H1 (cell line): ENCODE data around the gene MID1. TPM values are rescaled to one million over a fixed set of nuclear protein-coding genes. Genes with fewer than 3 reads are reported as not detected.

ENCODE experiments used
- CTCF ChIA-PET: fragments of 300-600 bp; sonication (Branson Sonifier 250); formaldehyde crosslinking; loops from one replicate; lab custom pipeline; 2021; ENCODE audit not compliant: partially characterized antibody; lab: Charles Lee
- POLR2A ChIA-PET: fragments of 300-600 bp; sonication (Branson Sonifier 250); formaldehyde crosslinking; loops from one replicate; lab custom pipeline; 2021; ENCODE audit warnings: inconsistent platforms; ENCODE audit not compliant: partially characterized antibody; lab: Charles Lee
- DNase-seq, 2 experiments: peaks; one replicate each; pipeline versions ENCODE4 v3.0.0 to v3.0.0-alpha.2; 2010 to 2022; ENCODE audit warnings: low spot score in 2 of 2, low read depth in 1 of 2, mixed read lengths in 1 of 2
- FAIRE-seq: peaks from 2 replicates; lab custom pipeline; 2011; peaks lifted over from hg19 to GRCh38; lab: Jason Lieb, UNC
- H2AFZ ChIP-seq: 2 replicates; pipeline ENCODE4 v1.8.1; 2012; ENCODE audit warnings: low read length, inconsistent platforms
- H2AK5ac ChIP-seq: 2 replicates; pipeline ENCODE4 v1.6.1; 2013; ENCODE audit warnings: low read depth, low read length
- H2BK120ac ChIP-seq: replicated peaks from 2 replicates; pipeline ENCODE3; 2013; ENCODE audit warnings: low read depth, low read length, inconsistent platforms
- H2BK12ac ChIP-seq: 2 replicates; pipeline ENCODE4 v1.6.1; 2013; ENCODE audit warnings: low read depth, low read length
- H2BK15ac ChIP-seq: 2 replicates; pipeline ENCODE4 v1.6.1; 2013; ENCODE audit warnings: low read length
- H2BK20ac ChIP-seq: 2 replicates; pipeline ENCODE4 v1.6.1; 2013; ENCODE audit warnings: low read length
- H2BK5ac ChIP-seq: 2 replicates; pipeline ENCODE4 v1.6.1; 2013; ENCODE audit warnings: low read depth, low read length
- H3K14ac ChIP-seq: 2 replicates; pipeline ENCODE4 v1.6.1; 2013; ENCODE audit warnings: inconsistent platforms; ENCODE audit not compliant: insufficient read length
- H3K18ac ChIP-seq: 2 replicates; pipeline ENCODE4 v1.6.1; 2013; ENCODE audit warnings: low read length; ENCODE audit errors: extremely low read depth
- H3K23ac ChIP-seq: 2 replicates; pipeline ENCODE4 v1.6.1; 2013; ENCODE audit warnings: inconsistent platforms; ENCODE audit not compliant: insufficient read length
- H3K23me2 ChIP-seq: 2 replicates; pipeline ENCODE4 v1.6.1; 2013; ENCODE audit warnings: low read depth, low read length
- H3K27ac ChIP-seq: 2 replicates; pipeline ENCODE4 v1.6.1; 2011; ENCODE audit warnings: low read depth, low read length, inconsistent platforms
- H3K27me3 ChIP-seq, 4 experiments: replicated peaks in 1 of 4; 1 replicate in 1 of 4; 2 replicates in 3 of 4; pipeline versions ENCODE4 v1.6.1 to v1.8.1; 2011 to 2013; ENCODE audit warnings: low read length in 3 of 4, mild to moderate bottlenecking in 3 of 4, inconsistent platforms in 2 of 4, mixed read lengths in 2 of 4, moderate library complexity in 1 of 4; ENCODE audit not compliant: control insufficient read depth in 3 of 4, insufficient read depth in 3 of 4; ENCODE audit errors: extremely low read depth in 1 of 4
- H3K36me3 ChIP-seq, 4 experiments: 2 replicates each; pipeline versions ENCODE4 v1.6.1 to v1.8.1; 2011 to 2013; ENCODE audit warnings: mild to moderate bottlenecking in 4 of 4, low read length in 3 of 4, moderate library complexity in 2 of 4, control low read depth in 1 of 4, inconsistent platforms in 1 of 4; ENCODE audit not compliant: insufficient read depth in 4 of 4, control insufficient read depth in 2 of 4
- H3K4ac ChIP-seq: replicated peaks from 2 replicates; pipeline ENCODE3; 2013; ENCODE audit warnings: low read length, low read depth, mixed read lengths, inconsistent platforms; ENCODE audit not compliant: insufficient read length
- H3K4me1 ChIP-seq, 4 experiments: replicated peaks in 1 of 4; 1 replicate in 1 of 4; 2 replicates in 3 of 4; pipeline versions ENCODE4 v1.6.1 to v1.8.1; 2011 to 2013; ENCODE audit warnings: low read length in 3 of 4, inconsistent platforms in 2 of 4, mixed read lengths in 1 of 4; ENCODE audit not compliant: insufficient read depth in 4 of 4, control insufficient read depth in 3 of 4
- H3K4me2 ChIP-seq, 2 experiments: 2 replicates each; pipeline versions ENCODE4 v1.6.1 to v1.8.1; 2011 to 2013; ENCODE audit warnings: low read depth in 2 of 2, low read length in 2 of 2, control low read depth in 1 of 2, inconsistent platforms in 1 of 2, mild to moderate bottlenecking in 1 of 2; ENCODE audit not compliant: insufficient read depth in 1 of 2
- H3K4me3 ChIP-seq, 4 experiments: fragments of 200-600, 300-600 bp in 1 of 4; sonication (generic), shearing (Covaris generic), sonication (Bioruptor Twin) in 1 of 4; 2 replicates each; pipeline versions ENCODE4 v1.5.1 to v1.8.1; 2011 to 2016; ENCODE audit warnings: low read length in 4 of 4, low read depth in 3 of 4, control low read depth in 2 of 4, inconsistent platforms in 2 of 4, mild to moderate bottlenecking in 2 of 4, mixed read lengths in 1 of 4, moderate library complexity in 1 of 4; ENCODE audit not compliant: insufficient read depth in 2 of 4; ENCODE audit errors: extremely low read depth in 1 of 4
- H3K56ac ChIP-seq: replicated peaks from 2 replicates; pipeline ENCODE3; 2013; ENCODE audit warnings: low read depth, mild to moderate bottlenecking, mixed read lengths, low read length, inconsistent platforms; ENCODE audit not compliant: insufficient read length
- H3K79me1 ChIP-seq: 2 replicates; pipeline ENCODE4 v1.6.1; 2013; ENCODE audit warnings: low read depth, low read length, control low read depth
- H3K79me2 ChIP-seq, 2 experiments: 2 replicates each; pipeline versions ENCODE4 v1.6.1 to v1.8.1; 2012 to 2013; ENCODE audit warnings: low read length in 2 of 2, mild to moderate bottlenecking in 2 of 2, inconsistent platforms in 1 of 2; ENCODE audit not compliant: insufficient read depth in 2 of 2, control insufficient read depth in 1 of 2
- H3K9ac ChIP-seq, 4 experiments: replicated peaks in 1 of 4; 1 replicate in 1 of 4; 2 replicates in 3 of 4; pipeline versions ENCODE4 v1.6.1 to v1.8.1; 2011 to 2013; ENCODE audit warnings: low read depth in 3 of 4, low read length in 3 of 4, control low read depth in 2 of 4, mild to moderate bottlenecking in 2 of 4, moderate library complexity in 2 of 4, inconsistent platforms in 1 of 4; ENCODE audit errors: extremely low read depth in 1 of 4
- H3K9me3 ChIP-seq, 2 experiments: 2 replicates each; pipeline versions ENCODE4 v1.6.1 to v1.8.1; 2012 to 2013; ENCODE audit warnings: mild to moderate bottlenecking in 2 of 2, moderate library complexity in 2 of 2, control low read depth in 1 of 2, inconsistent platforms in 1 of 2, low read depth in 1 of 2, low read length in 1 of 2, mixed read lengths in 1 of 2; ENCODE audit not compliant: insufficient read depth in 2 of 2
- H4K20me1 ChIP-seq, 2 experiments: replicated peaks in 1 of 2; 2 replicates each; pipeline versions ENCODE3 to v1.8.1; 2011 to 2013; ENCODE audit warnings: inconsistent platforms in 2 of 2, low read length in 2 of 2, mild to moderate bottlenecking in 1 of 2; ENCODE audit not compliant: insufficient read depth in 2 of 2, control insufficient read depth in 1 of 2
- H4K5ac ChIP-seq: 2 replicates; pipeline ENCODE4 v1.6.1; 2013; ENCODE audit warnings: low read length, low read depth, mixed read lengths, inconsistent platforms; ENCODE audit not compliant: insufficient read length
- H4K8ac ChIP-seq: 2 replicates; pipeline ENCODE4 v1.8.0; 2013; ENCODE audit warnings: mild to moderate bottlenecking, moderate library complexity, low read length, inconsistent platforms; ENCODE audit not compliant: insufficient read depth; ENCODE audit errors: extremely low read depth
- H4K91ac ChIP-seq: replicated peaks from 2 replicates; pipeline ENCODE3; 2013; ENCODE audit warnings: low read length, mixed read lengths, inconsistent platforms; ENCODE audit not compliant: insufficient read length
- CHD2 ChIP-seq: IDR thresholded peaks from 2 replicates; pipeline ENCODE4 v1.6.1; 2012; ENCODE audit warnings: low read length, improper control_type of control experiment
- CTBP2 ChIP-seq: IDR thresholded peaks from 2 replicates; pipeline ENCODE4 v1.7.0; 2011; ENCODE audit warnings: borderline replicate concordance, mild to moderate bottlenecking, moderate library complexity, mixed read lengths, low read length; ENCODE audit not compliant: insufficient read depth, insufficient read length
- JUND ChIP-seq: IDR thresholded peaks from 2 replicates; pipeline ENCODE4 v1.6.1; 2011; ENCODE audit warnings: mild to moderate bottlenecking, improper control_type of control experiment, low read length
- KDM5A ChIP-seq: fragments of 200-600 bp; IDR thresholded peaks from 2 replicates; pipeline ENCODE4 v1.7.1; 2012; ENCODE audit warnings: mild to moderate bottlenecking, low read length, inconsistent platforms, mixed read lengths
- PHF8 ChIP-seq: fragments of 200-600 bp; sonication (generic); conservative IDR thresholded peaks from 2 replicates; pipeline ENCODE4 v1.7.1; 2012; ENCODE audit warnings: low read depth, mild to moderate bottlenecking, inconsistent platforms, low read length, moderate library complexity
- RFX5 ChIP-seq: IDR thresholded peaks from 2 replicates; pipeline ENCODE4 v1.6.1; 2011; ENCODE audit warnings: low read depth, low read length, improper control_type of control experiment, borderline replicate concordance
- TAF1 ChIP-seq: IDR thresholded peaks from 2 replicates; pipeline ENCODE4 v1.6.1; 2011; ENCODE audit warnings: mild to moderate bottlenecking, low read depth, low read length
- YY1 ChIP-seq: IDR thresholded peaks from 2 replicates; pipeline ENCODE4 v1.6.1; 2011; ENCODE audit warnings: low read depth, mild to moderate bottlenecking, low read length
- WGBS, 2 experiments: shearing (Covaris generic) in 1 of 2; methylation state at CpG; one replicate each; pipeline versions ENCODE4 v1.1.6 to v1.1.7; 2013 to 2015; ENCODE audit warnings: low lambda C conversion rate in 2 of 2, mixed read lengths in 2 of 2, inconsistent platforms in 1 of 2, low coverage in 1 of 2, missing lambda C conversion rate in 1 of 2; ENCODE audit not compliant: insufficient replicate concordance in 2 of 2, insufficient coverage in 1 of 2, insufficient read length in 1 of 2; ENCODE audit errors: extremely low coverage in 1 of 2, missing lambda C conversion rate in 1 of 2; 5-methylcytosine and 5-hydroxymethylcytosine counted together
- polyA plus RNA-seq, 7 experiments: library from polyadenylated mRNA; depleted of rRNA in 3 of 7; stranded (reverse) in 5 of 7; unstranded in 2 of 7; fragments of >200 nt in 5 of 7; fragments of 200-250 nt in 2 of 7; gene quantifications; 1 replicate in 5 of 7; 2 replicates in 1 of 7; 4 replicates in 1 of 7; pipeline versions ENCODE4 v1.2.1 to v1.2.3, GENCODE V29; 2011 to 2013; ENCODE audit warnings: missing spikeins in 2 of 7, mixed read lengths in 2 of 7
- total RNA-seq: library from RNA; stranded (reverse); fragmentation: NEBNext Ultra II Directional; extraction: Animal tissue kit (Norgen Biotek cat#: 25700); gene quantifications from 2 replicates; pipeline ENCODE4 v1.2.1, GENCODE V29; 2021

The MID1 gene
- total and polyA plus RNA-seq, 2 of the 8 experiments (the other 6 are each of a cell fraction or from before 2014, with no cell fraction given) = 12.9 to 54.3 TPM

DNA sequence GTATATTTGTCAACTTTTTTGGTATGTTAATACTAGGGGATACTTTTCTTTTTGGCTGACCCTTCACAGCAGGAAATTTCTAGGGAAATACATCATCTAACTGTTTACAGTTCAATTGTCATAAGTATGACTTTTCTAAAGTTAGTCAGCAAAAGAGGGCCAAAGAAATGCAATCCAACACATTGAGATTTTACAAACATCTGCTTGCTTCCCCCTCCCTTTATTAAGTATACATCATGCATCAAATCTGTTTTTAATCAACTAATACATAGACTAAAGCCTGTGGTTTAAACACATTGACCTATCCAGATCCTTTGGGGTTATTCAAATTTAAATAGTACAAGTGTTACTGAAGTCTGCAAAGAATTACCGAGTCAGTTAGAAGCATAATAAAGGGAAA lies 93.9 kb downstream of the MID1 start:
- H3K4me3 ChIP-seq = no peak overlapping the region
- no peaks in the 10 kb centered on the region for H3K9me3 ChIP-seq
- WGBS, 2 experiments = 67% methylated on average over 1 of the region's 1 CpG; no CpG with 5 or more reads in 1 of the 2 experiments
- no peak overlapping the region for H3K14ac ChIP-seq
- H3K27ac ChIP-seq = no peak overlapping the region
- FAIRE-seq (no peak), DNase-seq (no peak)
- no peak overlapping the region for H2BK5ac ChIP-seq
- no peak overlapping the region for H3K4ac ChIP-seq
- no peak overlapping the region for H4K8ac ChIP-seq
- H2BK12ac ChIP-seq = no peak overlapping the region
- no peaks in the 10 kb centered on the region for H3K23me2 ChIP-seq
- no peak overlapping the region for H4K5ac ChIP-seq
- H2AFZ ChIP-seq = no peak overlapping the region
- no peaks in the 10 kb centered on the region for H3K79me1 ChIP-seq
- no peak overlapping the region for H3K56ac ChIP-seq
- H4K91ac ChIP-seq = no peak overlapping the region
- peaks cover 0 to 2% (median 0%) of the 10 kb centered on the region in 4 experiments; a peak in 1 of 7 replicates for H3K4me1 ChIP-seq
- ChIA-PET POLR2A (no interaction called here), CTCF (no interaction called here)
- peaks cover 0 to 4% of the 10 kb centered on the region in 2 experiments; a peak in 2 of 4 replicates for H3K79me2 ChIP-seq
- H2BK120ac ChIP-seq = no peak overlapping the region
- H2BK15ac ChIP-seq = no peak overlapping the region
- no peaks in the 10 kb centered on the region; a peak in 1 of 8 replicates for H3K36me3 ChIP-seq
- TF ChIP-seq JUND = no peak
- TF ChIP-seq PHF8 = no peak
- TF ChIP-seq TAF1 = no peak
- no peak for TF ChIP-seq YY1
- no peak for TF ChIP-seq CTBP2
- no peak for TF ChIP-seq KDM5A
- TF ChIP-seq RFX5 = no peak
- TF ChIP-seq CHD2 = no peak
- no peaks in the 10 kb centered on the region for H3K27me3 ChIP-seq
- no peak overlapping the region for H2AK5ac ChIP-seq
- no peak overlapping the region for H2BK20ac ChIP-seq
- H4K20me1 ChIP-seq = peaks cover 0 to 2% of the 10 kb centered on the region in 2 experiments
- no peak overlapping the region for H3K23ac ChIP-seq
- H3K4me2 ChIP-seq = no peak overlapping the region
- no peak overlapping the region for H3K18ac ChIP-seq
- H3K9ac ChIP-seq = no peak overlapping the region
